ENCODE measurements around the gene CREBBP.

DNA sequence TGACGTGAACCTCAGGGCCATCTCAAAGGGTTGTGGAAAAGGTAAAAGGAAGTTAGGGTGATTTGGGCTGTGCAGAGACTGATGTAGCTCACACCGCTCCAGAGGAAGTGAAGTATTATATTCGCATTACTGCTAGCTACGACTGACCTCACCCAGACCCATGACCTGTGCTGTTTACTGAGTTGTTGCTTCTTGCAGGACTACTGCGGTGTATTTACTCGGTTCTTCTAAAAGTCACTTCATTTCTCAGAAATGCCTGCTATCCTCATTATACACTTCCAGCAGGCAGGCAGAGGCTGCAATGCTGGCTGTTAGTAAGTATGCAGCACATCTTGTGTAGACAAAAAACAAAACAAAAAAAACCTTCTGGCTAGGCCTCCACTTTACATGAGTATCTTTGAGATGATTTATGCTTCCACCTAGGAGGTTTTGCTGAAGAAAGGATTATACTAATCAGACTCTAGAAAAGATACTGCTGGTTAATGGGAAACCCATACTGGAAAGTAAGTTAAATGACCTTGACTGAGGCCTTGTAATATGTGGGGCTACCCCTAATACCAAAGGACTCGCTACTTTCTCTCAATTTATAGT lies 76.0 kb downstream of the CREBBP start:
- no peak for TF ChIP-seq POLR2A (IDR thresholded peaks at IDR 0.05; ENCODE audit: low read length)
- TF ChIP-seq GATA1 (IDR thresholded peaks at IDR 0.05; ENCODE audit: low read depth, low read length): no peak

Data from erythroblast (primary cell).